Transverse colon (tissue), 4 donors: ENCODE measurements around the gene NCK2. TPM values are rescaled to one million over a fixed set of nuclear protein-coding genes. Genes with fewer than 3 reads are reported as not detected.

ENCODE experiments used
- DNase-seq: peaks from one replicate; pipeline ENCODE4 v3.0.0-alpha.2; 2019
- H3K27ac ChIP-seq, 4 donors: fragments of 200-600 bp; sonication (generic); 2 replicates each; pipeline ENCODE4 v1.5.1; 2016 to 2018; ENCODE audit warnings: inconsistent platforms in 4 of 4
- H3K27me3 ChIP-seq: fragments of 200-600 bp; sonication (generic); 2 replicates; pipeline ENCODE4 v1.5.1; 2017; ENCODE audit warnings: inconsistent platforms
- H3K36me3 ChIP-seq, 4 donors: fragments of 200-600 bp; sonication (generic); 2 replicates each; pipeline ENCODE4 v1.5.1; 2017 to 2019; ENCODE audit warnings: inconsistent platforms in 4 of 4
- H3K4me1 ChIP-seq, 4 donors: fragments of 200-600 bp; sonication (generic); 2 replicates each; pipeline ENCODE4 v1.5.1; 2017 to 2020; ENCODE audit warnings: inconsistent platforms in 4 of 4
- H3K4me3 ChIP-seq, 4 donors: fragments of 200-600 bp; sonication (generic); 1 replicate in 1 of 4; 2 replicates in 3 of 4; pipeline versions ENCODE4 v1.5.1 to v1.6.1; 2017 to 2019; ENCODE audit warnings: inconsistent platforms in 4 of 4
- H3K9me3 ChIP-seq, 2 donors: fragments of 200-600 bp; sonication (generic); 2 replicates each; pipeline ENCODE4 v1.5.1; 2017 to 2019; ENCODE audit warnings: inconsistent platforms in 2 of 2
- EP300 ChIP-seq: sonication (generic); formaldehyde crosslinking; IDR thresholded peaks from one replicate; pipeline ENCODE4 v1.6.1; 2017; ENCODE audit warnings: antibody characterized with exemption, low read depth
- POLR2A ChIP-seq: fragments of 450-650 bp; IDR thresholded peaks from one replicate; pipeline ENCODE4 v1.6.1; 2016; ENCODE audit warnings: antibody characterized with exemption, mild to moderate bottlenecking, moderate library complexity
- POLR2AphosphoS5 ChIP-seq, 3 donors: sonication (generic); formaldehyde crosslinking; IDR thresholded peaks; one replicate each; pipeline ENCODE4 v1.6.1; 2016; ENCODE audit warnings: antibody characterized with exemption in 3 of 3
- WGBS, 2 donors: methylation state at CpG; one replicate each; pipeline ENCODE4 v1.1.5; 2018; ENCODE audit warnings: low coverage in 1 of 2; 5-methylcytosine and 5-hydroxymethylcytosine counted together
- in situ Hi-C, 4 donors: fragments of 200-750 bp; cut with MboI; loops; one replicate each; pipeline versions ENCODE4 v1.15.0 to v1.15.1; 2017; ENCODE audit warnings: low sequenced_read_pairs in 3 of 4, low pct_ligation_motif_present in 1 of 4, low pct_unique_long_range_greater_than_20kb in 1 of 4
- intact Hi-C: fragments of 100-400 bp; cut with DNase I; formaldehyde crosslinking; loops from one replicate; pipeline ENCODE4 v1.15.1; 2023; ENCODE audit warnings: low total_unique reads
- total RNA-seq, 4 donors: library from RNA; depleted of rRNA; stranded (reverse); fragments of >200 nt; gene quantifications; one replicate each; pipeline ENCODE4 v1.1.0, GENCODE V29; 2016
- TF ChIP-seq, protein P1 (sequence below), 5 experiments: fragments of 200-600 bp in 3 of 5; fragments of 450-650 bp in 2 of 5; sonication (generic) in 3 of 5; IDR thresholded peaks; 1 replicate in 2 of 5; 2 replicates in 3 of 5; pipeline ENCODE4 v1.5.1; 2016 to 2017; ENCODE audit warnings: antibody characterized with exemption in 5 of 5, inconsistent platforms in 3 of 5, mild to moderate bottlenecking in 2 of 5, moderate library complexity in 1 of 5

The NCK2 gene
- total RNA-seq, 4 donors from 2014 or later, result 42.2 to 74.1 (median 59.9) TPM

DNA sequence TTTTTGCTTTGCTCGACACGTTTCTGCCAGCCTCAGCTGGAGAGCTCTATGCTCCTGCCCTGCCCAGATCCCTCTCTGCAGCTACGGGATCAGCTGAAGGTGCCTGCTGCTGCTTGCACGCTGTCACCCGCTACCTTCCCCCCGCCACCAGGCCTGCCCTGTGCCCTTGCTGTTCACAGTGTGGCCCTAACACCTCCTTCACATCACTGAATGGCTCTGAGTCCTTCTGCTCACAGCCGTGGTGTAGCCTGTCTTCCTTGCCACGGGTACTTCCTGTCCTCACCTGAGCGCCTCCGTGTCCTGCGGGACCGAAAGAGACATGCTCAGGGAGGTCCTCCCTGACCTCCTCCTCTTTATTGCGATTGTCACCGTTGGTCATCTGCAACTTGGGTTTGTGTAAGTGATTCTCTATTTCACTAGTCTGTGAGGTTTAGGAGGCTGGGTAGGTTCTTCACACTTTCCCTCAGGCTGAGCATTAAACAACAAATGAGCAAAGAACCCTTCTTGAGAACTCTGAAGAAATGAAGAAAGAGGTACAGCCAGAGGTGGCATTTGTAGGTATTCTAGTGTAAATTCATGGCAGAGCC, 127.5 kb downstream of the NCK2 start:
- intact Hi-C loops (no loop called here), in situ Hi-C loops (no loop called here)
- Histone ChIP-seq H3K4me3 (no peak overlapping the region), H3K36me3 (no peaks in the 10 kb centered on the region), H3K27me3 (no peaks in the 10 kb centered on the region), H3K27ac (no peak overlapping the region), H3K9me3 (no peaks in the 10 kb centered on the region), H3K4me1 (peaks cover 3 to 22% (median 5%) of the 10 kb centered on the region in 4 donors)
- TF ChIP-seq POLR2AphosphoS5 (IDR thresholded peaks at IDR 0.05) (no peak), POLR2A (no peak), EP300 (no peak)
- TF ChIP-seq, protein P1, sequence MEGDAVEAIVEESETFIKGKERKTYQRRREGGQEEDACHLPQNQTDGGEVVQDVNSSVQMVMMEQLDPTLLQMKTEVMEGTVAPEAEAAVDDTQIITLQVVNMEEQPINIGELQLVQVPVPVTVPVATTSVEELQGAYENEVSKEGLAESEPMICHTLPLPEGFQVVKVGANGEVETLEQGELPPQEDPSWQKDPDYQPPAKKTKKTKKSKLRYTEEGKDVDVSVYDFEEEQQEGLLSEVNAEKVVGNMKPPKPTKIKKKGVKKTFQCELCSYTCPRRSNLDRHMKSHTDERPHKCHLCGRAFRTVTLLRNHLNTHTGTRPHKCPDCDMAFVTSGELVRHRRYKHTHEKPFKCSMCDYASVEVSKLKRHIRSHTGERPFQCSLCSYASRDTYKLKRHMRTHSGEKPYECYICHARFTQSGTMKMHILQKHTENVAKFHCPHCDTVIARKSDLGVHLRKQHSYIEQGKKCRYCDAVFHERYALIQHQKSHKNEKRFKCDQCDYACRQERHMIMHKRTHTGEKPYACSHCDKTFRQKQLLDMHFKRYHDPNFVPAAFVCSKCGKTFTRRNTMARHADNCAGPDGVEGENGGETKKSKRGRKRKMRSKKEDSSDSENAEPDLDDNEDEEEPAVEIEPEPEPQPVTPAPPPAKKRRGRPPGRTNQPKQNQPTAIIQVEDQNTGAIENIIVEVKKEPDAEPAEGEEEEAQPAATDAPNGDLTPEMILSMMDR (IDR thresholded peaks at IDR 0.05), result no peak
- no peak for DNase-seq
- 84% methylated on average over 14 of the region's 14 CpGs; no CpG with 5 or more reads in 1 of the 2 donors for WGBS, 2 donors

DNA sequence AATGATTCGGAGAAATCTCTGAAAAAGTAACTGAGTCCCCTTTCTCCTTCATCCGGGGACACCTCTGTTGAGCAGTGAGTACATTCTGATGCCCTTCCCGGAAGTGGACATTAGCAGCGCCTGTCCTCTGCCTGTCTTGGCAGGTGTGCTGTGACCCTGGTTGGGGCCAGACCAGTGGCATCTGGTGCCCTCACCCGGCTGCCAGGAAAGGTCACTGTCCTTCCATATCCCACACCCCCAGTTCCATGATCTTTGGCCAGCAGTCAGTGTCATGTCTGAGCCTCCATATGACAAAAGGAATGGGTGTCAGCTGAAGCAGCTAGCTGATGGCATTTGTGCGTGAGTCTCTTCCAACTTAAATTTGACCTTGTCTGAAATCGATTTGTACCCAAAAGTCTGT, 128.1 kb downstream of the NCK2 start:
- Histone ChIP-seq H3K4me3 (no peak overlapping the region), H3K4me1 (peaks cover 8 to 22% (median 11%) of the 10 kb centered on the region in 4 donors), H3K27me3 (no peaks in the 10 kb centered on the region), H3K36me3 (no peaks in the 10 kb centered on the region), H3K9me3 (no peaks in the 10 kb centered on the region), H3K27ac (no peak overlapping the region)
- 88 to 90% methylated on average over 3 to 7 of the region's 7 CpGs for WGBS, 2 donors
- intact Hi-C loops (no loop called here), in situ Hi-C loops (no loop called here)
- TF ChIP-seq EP300 (no peak), POLR2A (no peak), POLR2AphosphoS5 (IDR thresholded peaks at IDR 0.05) (no peak)
- TF ChIP-seq, protein P1 (IDR thresholded peaks at IDR 0.05), result no peak
- DNase-seq, result no peak

DNA sequence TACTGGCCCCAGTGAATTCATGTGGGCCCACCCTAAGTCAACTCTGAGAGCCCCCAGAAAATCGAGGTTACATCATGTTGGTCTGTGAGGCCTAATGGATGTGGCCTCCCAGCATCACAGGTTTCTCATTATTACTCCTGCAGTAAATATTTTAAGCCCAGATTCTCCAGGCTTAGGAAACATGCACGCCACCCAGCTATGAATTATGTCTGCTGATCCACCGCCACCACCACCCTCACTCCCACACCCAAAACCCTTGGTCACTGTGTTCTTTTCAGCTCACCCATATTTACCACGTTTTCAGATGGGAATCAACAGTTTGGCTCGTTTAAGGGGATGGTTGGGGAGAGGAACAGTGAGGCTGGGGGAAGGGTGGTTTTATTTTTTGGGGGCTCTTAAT, 128.6 kb downstream of the NCK2 start:
- no peak overlapping the region for H3K27ac ChIP-seq
- H3K36me3 ChIP-seq, result no peaks in the 10 kb centered on the region
- DNase-seq, result no peak
- WGBS, 2 donors, result 70 to 78% methylated on average over 4 to 5 of the region's 5 CpGs
- intact Hi-C loops (no loop called here), in situ Hi-C loops (no loop called here)
- TF ChIP-seq POLR2A (no peak), POLR2AphosphoS5 (IDR thresholded peaks at IDR 0.05) (no peak), EP300 (no peak)
- TF ChIP-seq, protein P1 (IDR thresholded peaks at IDR 0.05), result no peak
- no peak overlapping the region for H3K4me3 ChIP-seq
- H3K9me3 ChIP-seq, result no peaks in the 10 kb centered on the region
- peaks cover 8 to 22% (median 14%) of the 10 kb centered on the region in 4 donors for H3K4me1 ChIP-seq
- no peaks in the 10 kb centered on the region for H3K27me3 ChIP-seq

DNA sequence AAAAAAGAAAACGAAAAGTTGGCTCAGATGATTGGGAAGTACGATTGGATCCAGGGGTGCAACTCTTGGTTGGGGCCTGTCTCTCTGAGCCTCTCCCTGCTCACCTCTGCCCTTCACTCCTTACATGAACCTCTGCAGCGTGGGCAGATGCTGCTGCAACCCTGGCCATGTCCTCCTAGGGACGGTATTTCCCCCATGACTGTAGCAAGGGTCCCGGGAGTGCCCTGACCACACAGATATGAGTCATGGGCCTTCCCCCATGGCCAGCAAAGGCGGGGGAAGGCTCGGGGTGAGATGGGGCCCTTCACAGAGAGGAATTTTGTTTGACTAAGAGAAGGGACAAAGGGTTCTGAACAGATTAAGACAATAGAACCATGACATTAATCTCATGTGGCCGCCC, 129.0 kb downstream of the NCK2 start:
- Histone ChIP-seq H3K27me3 (no peaks in the 10 kb centered on the region), H3K9me3 (no peaks in the 10 kb centered on the region), H3K4me1 (peaks cover 8 to 26% (median 16%) of the 10 kb centered on the region in 4 donors), H3K4me3 (no peak overlapping the region), H3K27ac (no peak overlapping the region), H3K36me3 (no peaks in the 10 kb centered on the region)
- DNase-seq, result no peak
- in situ Hi-C loops, result no loop called here
- WGBS, 2 donors, result 65 to 68% methylated on average over 3 to 8 of the region's 8 CpGs
- no peak for TF ChIP-seq EP300
- TF ChIP-seq POLR2A, result no peak
- no peak for TF ChIP-seq POLR2AphosphoS5 (IDR thresholded peaks at IDR 0.05)
- TF ChIP-seq, protein P1 (IDR thresholded peaks at IDR 0.05), result no peak
- intact Hi-C loops, result no loop called here
